Measurements from ENCODE around the gene MPDU1. TPM values are rescaled to one million over a fixed set of nuclear protein-coding genes. Genes with fewer than 3 reads are reported as not detected.

The MPDU1 gene
- total and polyA plus RNA-seq, 10 of the 15 experiments (the other 5 are each of a cell fraction or from before 2014, with no cell fraction given) = 3.6 to 138 (median 78.9) TPM

GRCh38 chr17:7620835-7621234 lies 37.2 kb downstream of the MPDU1 start:
- no peak for FAIRE-seq
- TF ChIP-seq STAT1 (conservative IDR thresholded peaks at IDR 0.05) = no peak
- TF ChIP-seq CHD4 (IDR thresholded peaks at IDR 0.05) = no peak
- no peak for TF ChIP-seq CBFB (IDR thresholded peaks at IDR 0.05; ENCODE audit: low read depth)
- TF ChIP-seq TBL1XR1 (IDR thresholded peaks at IDR 0.05; ENCODE audit: low read depth, low read length) = no peak
- TF ChIP-seq ZBTB40 (IDR thresholded peaks at IDR 0.05; ENCODE audit: borderline replicate concordance) = no peak
- no peak for TF ChIP-seq YY1 (IDR thresholded peaks at IDR 0.05; ENCODE audit: low read depth, low read length)
- TF ChIP-seq EZH2 (IDR thresholded peaks at IDR 0.05; ENCODE audit: borderline replicate concordance, control insufficient read depth, low read depth, low read length) = no peak
- TF ChIP-seq CREB1 (IDR thresholded peaks at IDR 0.05; ENCODE audit: low read depth) = no peak
- TF ChIP-seq ZNF384 (IDR thresholded peaks at IDR 0.05; ENCODE audit: borderline replicate concordance, low read depth, low read length) = no peak
- TF ChIP-seq PAX8 (IDR thresholded peaks at IDR 0.05) = no peak
- TF ChIP-seq MYC (IDR thresholded peaks at IDR 0.05; ENCODE audit: insufficient read depth, insufficient read length, insufficient replicate concordance, low read length, severe bottlenecking) = no peak
- no peak for TF ChIP-seq NR2C1 (IDR thresholded peaks at IDR 0.05)
- Histone ChIP-seq H3K9ac (ENCODE audit: control insufficient read depth, insufficient read depth, low read length) (no peak overlapping the region), H4K20me1 (ENCODE audit: control insufficient read depth, insufficient read depth) (no peaks in the 10 kb centered on the region), H3K27ac (ENCODE audit: control insufficient read depth, insufficient read depth) (no peak overlapping the region), H3K79me2 (ENCODE audit: control insufficient read depth, insufficient read depth, low read length) (no peaks in the 10 kb centered on the region), H3K4me3 (no peak overlapping the region), H2AFZ (ENCODE audit: control insufficient read depth, low read depth, low read length) (no peak overlapping the region), H3K4me1 (ENCODE audit: control insufficient read depth, insufficient read depth, low read length) (no peaks in the 10 kb centered on the region), H3K36me3 (ENCODE audit: control insufficient read depth in 2 of 2, insufficient read depth in 2 of 2, low read length in 1 of 2) (no peaks in the 10 kb centered on the region), H3K27me3 (replicated peaks in 1 of 2; ENCODE audit: control insufficient read depth in 2 of 2, insufficient read depth in 2 of 2, low read length in 1 of 2) (no peaks in the 10 kb centered on the region), H3K9me3 (replicated peaks; ENCODE audit: control insufficient read depth, insufficient read depth, low read length) (no peaks in the 10 kb centered on the region), H3K4me2 (ENCODE audit: control insufficient read depth, insufficient read depth) (no peak overlapping the region)
- intact Hi-C loops (cut with micrococcal nuclease; ENCODE audit: unreplicated experiment) = no loop called here
- no peak for ATAC-seq
- ChIA-PET RAD21 (ENCODE audit: unreplicated experiment) (no interaction called here), CTCF (interaction anchor here (0.8 to 2.0 kb wide), 2 partner anchors 11 to 575 kb away, joined by 4 to 9 read pairs; no protein-coding TSS in a partner anchor), POLR2A (interaction anchor here (0.6 to 1.5 kb wide), 5 partner anchors 20 to 264 kb away, joined by 3 to 7 read pairs (median 3); partner anchors contain the start of gene TP53), SMC1A (ENCODE audit: uncharacterized antibody, unreplicated experiment) (no interaction called here)
- BruUV-seq (replicated peaks) = no TSS peak
- no peak for DNase-seq (ENCODE audit: low read depth, low spot score)
- 84% methylated on average over 7 of the region's 8 CpGs for WGBS (ENCODE audit: insufficient coverage, insufficient replicate concordance, low lambda C conversion rate, missing lambda C conversion rate)
- in situ Hi-C loops (cut with MboI) = no loop called here

Data from GM12878 (cell line).